Measurements from ENCODE around the gene UGT1A7. TPM values are rescaled to one million over a fixed set of nuclear protein-coding genes. Genes with fewer than 3 reads are reported as not detected.

Gene UGT1A7
- total RNA-seq, 1 donor from 2014 or later, result 0.12 TPM

DNA sequence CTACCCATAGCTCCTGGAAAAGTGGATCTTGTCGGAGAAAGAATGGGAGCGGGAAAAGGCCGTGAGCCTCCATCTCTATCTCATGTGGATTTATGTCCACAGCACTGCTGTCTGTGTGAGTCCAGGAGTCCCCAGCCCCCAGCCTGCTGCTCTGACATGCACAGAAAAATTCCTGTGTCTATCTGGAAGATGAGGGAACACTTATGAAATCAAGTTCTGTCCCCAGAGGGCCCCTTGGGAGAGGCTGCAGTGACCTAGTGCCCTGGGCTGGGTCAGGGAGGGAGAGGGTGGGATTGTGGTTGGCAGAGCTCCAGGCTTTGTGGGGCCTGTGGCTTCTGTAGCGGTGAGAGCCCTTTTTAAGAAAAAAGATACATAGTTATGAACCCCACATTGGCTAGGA, 135.1 kb downstream of the UGT1A7 start:
- H3K36me3 Mint-ChIP-seq (ENCODE audit: low read depth), result peaks cover 1% of the 10 kb centered on the region
- H3K4me1 Mint-ChIP-seq (ENCODE audit: low read depth), result peaks cover 26% of the 10 kb centered on the region
- H3K27ac Mint-ChIP-seq (ENCODE audit: unreplicated experiment), result peak overlapping the region; percentile 75
- H3K9me3 Mint-ChIP-seq (ENCODE audit: low read depth), result no peaks in the 10 kb centered on the region
- no peak for DNase-seq (ENCODE audit: low spot score)
- TF ChIP-seq, protein P1, sequence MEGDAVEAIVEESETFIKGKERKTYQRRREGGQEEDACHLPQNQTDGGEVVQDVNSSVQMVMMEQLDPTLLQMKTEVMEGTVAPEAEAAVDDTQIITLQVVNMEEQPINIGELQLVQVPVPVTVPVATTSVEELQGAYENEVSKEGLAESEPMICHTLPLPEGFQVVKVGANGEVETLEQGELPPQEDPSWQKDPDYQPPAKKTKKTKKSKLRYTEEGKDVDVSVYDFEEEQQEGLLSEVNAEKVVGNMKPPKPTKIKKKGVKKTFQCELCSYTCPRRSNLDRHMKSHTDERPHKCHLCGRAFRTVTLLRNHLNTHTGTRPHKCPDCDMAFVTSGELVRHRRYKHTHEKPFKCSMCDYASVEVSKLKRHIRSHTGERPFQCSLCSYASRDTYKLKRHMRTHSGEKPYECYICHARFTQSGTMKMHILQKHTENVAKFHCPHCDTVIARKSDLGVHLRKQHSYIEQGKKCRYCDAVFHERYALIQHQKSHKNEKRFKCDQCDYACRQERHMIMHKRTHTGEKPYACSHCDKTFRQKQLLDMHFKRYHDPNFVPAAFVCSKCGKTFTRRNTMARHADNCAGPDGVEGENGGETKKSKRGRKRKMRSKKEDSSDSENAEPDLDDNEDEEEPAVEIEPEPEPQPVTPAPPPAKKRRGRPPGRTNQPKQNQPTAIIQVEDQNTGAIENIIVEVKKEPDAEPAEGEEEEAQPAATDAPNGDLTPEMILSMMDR (IDR thresholded peaks at IDR 0.05), result no peak
- peaks cover 8% of the 10 kb centered on the region for H3K27me3 Mint-ChIP-seq (ENCODE audit: low read depth)
- H3K4me3 Mint-ChIP-seq (ENCODE audit: unreplicated experiment), result no peak overlapping the region

- H3K9me3 Mint-ChIP-seq (ENCODE audit: low read depth), result no peaks in the 10 kb centered on the region
- TF ChIP-seq, protein P1 (IDR thresholded peaks at IDR 0.05), result no peak
- no peak for DNase-seq (ENCODE audit: low spot score)
- H3K4me1 Mint-ChIP-seq (ENCODE audit: low read depth), result peaks cover 26% of the 10 kb centered on the region
- H3K36me3 Mint-ChIP-seq (ENCODE audit: low read depth), result peaks cover 1% of the 10 kb centered on the region
- peaks cover 6% of the 10 kb centered on the region for H3K27me3 Mint-ChIP-seq (ENCODE audit: low read depth)
- H3K4me3 Mint-ChIP-seq (ENCODE audit: unreplicated experiment), result no peak overlapping the region
- H3K27ac Mint-ChIP-seq (ENCODE audit: unreplicated experiment), result peak overlapping the region; percentile 75
These were observed 135.7 kb downstream of the UGT1A7 start for GRCh38 chr2:233817361-233817911.

DNA sequence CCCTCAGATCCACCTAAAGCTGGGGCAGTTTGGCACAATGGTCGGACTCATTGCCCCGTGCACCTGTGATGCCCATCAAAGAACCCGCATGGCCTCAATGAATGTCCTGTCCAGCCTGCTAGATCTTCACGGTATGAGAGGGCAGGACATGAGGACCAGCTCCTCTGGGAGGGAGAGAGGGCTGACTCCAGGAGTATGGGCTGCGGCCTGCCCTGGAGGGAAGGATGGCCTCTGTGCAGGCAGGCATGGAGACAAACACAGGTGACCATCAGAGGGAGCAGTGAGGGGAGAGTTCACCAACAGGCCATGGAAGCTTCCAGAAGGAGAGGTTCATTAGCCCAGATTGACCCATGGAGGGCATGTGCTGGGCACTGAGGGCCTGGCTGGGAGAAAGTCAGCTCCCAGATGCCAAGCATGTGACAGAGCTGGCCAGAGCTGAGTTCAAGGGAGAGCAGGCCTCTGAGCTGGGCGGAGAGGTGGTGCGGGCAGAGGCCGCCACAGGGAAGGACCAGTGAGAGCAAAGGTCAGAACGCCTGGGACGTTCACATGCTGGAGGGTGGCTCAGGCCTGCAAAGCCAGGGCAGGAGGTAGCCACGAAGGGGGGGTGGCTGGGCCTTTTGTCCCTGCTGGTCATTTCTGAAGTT, 136.4 kb downstream of the UGT1A7 start:
- no peak overlapping the region for H3K4me3 Mint-ChIP-seq (ENCODE audit: unreplicated experiment)
- TF ChIP-seq, protein P1 (IDR thresholded peaks at IDR 0.05), result no peak
- peaks cover 24% of the 10 kb centered on the region for H3K4me1 Mint-ChIP-seq (ENCODE audit: low read depth)
- no peaks in the 10 kb centered on the region for H3K9me3 Mint-ChIP-seq (ENCODE audit: low read depth)
- peaks cover 6% of the 10 kb centered on the region for H3K27me3 Mint-ChIP-seq (ENCODE audit: low read depth)
- H3K27ac Mint-ChIP-seq (ENCODE audit: unreplicated experiment), result peak overlapping the region; percentile 49
- H3K36me3 Mint-ChIP-seq (ENCODE audit: low read depth), result peaks cover 1% of the 10 kb centered on the region
- DNase-seq (ENCODE audit: low spot score), result no peak

GRCh38 chr2:233818639-233819621, 137.2 kb downstream of the UGT1A7 start:
- Mint-ChIP-seq H3K4me3 (ENCODE audit: unreplicated experiment) (no peak overlapping the region), H3K4me1 (ENCODE audit: low read depth) (peaks cover 24% of the 10 kb centered on the region), H3K9me3 (ENCODE audit: low read depth) (no peaks in the 10 kb centered on the region), H3K36me3 (ENCODE audit: low read depth) (peaks cover 1% of the 10 kb centered on the region), H3K27me3 (ENCODE audit: low read depth) (peaks cover 6% of the 10 kb centered on the region), H3K27ac (ENCODE audit: unreplicated experiment) (no peak overlapping the region)
- TF ChIP-seq, protein P1 (IDR thresholded peaks at IDR 0.05), result no peak
- DNase-seq (ENCODE audit: low spot score), result no peak
